ENCODE results near the gene VSNL1. TPM values are rescaled to one million over a fixed set of nuclear protein-coding genes. Genes with fewer than 3 reads are reported as not detected.

VSNL1 gene
- polyA plus RNA-seq, 1 experiment: 0.86 TPM

DNA sequence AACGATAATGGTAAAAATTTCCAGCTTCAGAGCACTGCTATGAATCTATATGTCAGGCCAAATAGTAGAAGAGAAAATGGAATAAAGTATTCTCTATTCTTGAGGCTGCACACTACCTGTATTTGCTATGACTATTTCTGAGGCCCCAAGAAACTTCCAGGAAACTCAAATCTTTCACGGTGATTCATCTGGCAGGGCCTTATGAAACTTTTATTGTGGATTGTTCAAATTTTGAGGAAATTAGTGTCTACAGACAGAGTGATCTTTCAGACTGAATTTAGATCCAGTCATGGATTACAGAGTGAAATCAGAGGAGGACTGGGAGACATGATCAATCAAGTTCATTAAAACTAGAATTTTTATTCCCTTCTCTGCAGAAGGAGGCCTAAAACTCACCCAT, 4.1 kb upstream of the VSNL1 start:
- H3K9me3 ChIP-seq (ENCODE audit: control insufficient read depth, insufficient read depth, low read length): no peaks in the 10 kb centered on the region
- CTCF ChIA-PET: no interaction called here
- no peak overlapping the region for H3K27ac ChIP-seq (ENCODE audit: low read depth, low read length)
- peaks cover 5% of the 10 kb centered on the region for H3K27me3 ChIP-seq (ENCODE audit: control insufficient read depth, insufficient read depth, low read length)
- POLR2A ChIA-PET: no interaction called here
- no peak overlapping the region for H3K4me3 ChIP-seq (ENCODE audit: low read depth, low read length)
- TF ChIP-seq, protein P1, sequence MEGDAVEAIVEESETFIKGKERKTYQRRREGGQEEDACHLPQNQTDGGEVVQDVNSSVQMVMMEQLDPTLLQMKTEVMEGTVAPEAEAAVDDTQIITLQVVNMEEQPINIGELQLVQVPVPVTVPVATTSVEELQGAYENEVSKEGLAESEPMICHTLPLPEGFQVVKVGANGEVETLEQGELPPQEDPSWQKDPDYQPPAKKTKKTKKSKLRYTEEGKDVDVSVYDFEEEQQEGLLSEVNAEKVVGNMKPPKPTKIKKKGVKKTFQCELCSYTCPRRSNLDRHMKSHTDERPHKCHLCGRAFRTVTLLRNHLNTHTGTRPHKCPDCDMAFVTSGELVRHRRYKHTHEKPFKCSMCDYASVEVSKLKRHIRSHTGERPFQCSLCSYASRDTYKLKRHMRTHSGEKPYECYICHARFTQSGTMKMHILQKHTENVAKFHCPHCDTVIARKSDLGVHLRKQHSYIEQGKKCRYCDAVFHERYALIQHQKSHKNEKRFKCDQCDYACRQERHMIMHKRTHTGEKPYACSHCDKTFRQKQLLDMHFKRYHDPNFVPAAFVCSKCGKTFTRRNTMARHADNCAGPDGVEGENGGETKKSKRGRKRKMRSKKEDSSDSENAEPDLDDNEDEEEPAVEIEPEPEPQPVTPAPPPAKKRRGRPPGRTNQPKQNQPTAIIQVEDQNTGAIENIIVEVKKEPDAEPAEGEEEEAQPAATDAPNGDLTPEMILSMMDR (IDR thresholded peaks at IDR 0.05; ENCODE audit: low read depth, low read length): no peak
- DNase-seq (ENCODE audit: low read depth, low spot score): no peak

DNA sequence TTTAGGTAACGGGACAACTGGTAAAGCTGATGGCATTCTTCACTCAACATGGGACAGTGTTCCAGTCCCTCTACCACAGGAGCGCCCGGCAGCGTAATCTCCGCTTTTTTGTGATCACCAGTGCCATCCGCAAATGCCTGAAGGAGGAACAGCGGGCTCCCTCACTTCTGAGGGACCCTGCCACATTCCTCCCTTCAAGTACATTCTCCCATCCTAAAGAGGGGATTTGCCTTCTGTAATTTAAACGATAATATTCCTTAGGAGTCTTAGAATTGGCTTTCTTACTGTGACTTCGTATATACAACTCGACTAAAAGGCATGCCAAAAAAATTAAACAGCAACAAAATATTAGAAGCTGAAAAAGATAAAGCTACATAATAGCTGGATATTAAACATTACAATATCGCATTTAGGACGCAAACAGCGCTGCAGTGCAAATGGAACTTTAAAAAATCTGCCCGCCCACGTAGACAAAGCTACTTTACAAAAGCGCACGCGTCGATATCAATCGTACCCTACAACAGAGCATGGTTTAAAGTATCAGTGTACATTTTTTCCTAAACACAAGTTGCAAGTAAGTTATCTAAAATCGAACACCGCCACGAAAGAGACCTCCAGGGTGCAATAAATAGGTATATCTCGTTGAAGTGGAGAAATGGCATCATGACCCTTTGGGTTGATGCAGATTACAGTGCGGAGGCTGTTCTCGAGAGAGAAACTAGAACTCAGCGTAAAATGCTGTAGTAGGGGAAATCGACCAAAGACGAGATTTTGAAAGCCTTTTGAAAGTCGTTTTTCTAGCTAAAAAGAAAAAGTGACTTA, 2.3 kb upstream of the VSNL1 start:
- POLR2A ChIA-PET: no interaction called here
- no peak overlapping the region for H3K27ac ChIP-seq (ENCODE audit: low read depth, low read length)
- CTCF ChIA-PET: interaction anchor here (1.6 to 3.8 kb wide), 3 partner anchors 108 to 228 kb away, joined by 9 to 30 read pairs (median 11); no protein-coding TSS in a partner anchor

DNA sequence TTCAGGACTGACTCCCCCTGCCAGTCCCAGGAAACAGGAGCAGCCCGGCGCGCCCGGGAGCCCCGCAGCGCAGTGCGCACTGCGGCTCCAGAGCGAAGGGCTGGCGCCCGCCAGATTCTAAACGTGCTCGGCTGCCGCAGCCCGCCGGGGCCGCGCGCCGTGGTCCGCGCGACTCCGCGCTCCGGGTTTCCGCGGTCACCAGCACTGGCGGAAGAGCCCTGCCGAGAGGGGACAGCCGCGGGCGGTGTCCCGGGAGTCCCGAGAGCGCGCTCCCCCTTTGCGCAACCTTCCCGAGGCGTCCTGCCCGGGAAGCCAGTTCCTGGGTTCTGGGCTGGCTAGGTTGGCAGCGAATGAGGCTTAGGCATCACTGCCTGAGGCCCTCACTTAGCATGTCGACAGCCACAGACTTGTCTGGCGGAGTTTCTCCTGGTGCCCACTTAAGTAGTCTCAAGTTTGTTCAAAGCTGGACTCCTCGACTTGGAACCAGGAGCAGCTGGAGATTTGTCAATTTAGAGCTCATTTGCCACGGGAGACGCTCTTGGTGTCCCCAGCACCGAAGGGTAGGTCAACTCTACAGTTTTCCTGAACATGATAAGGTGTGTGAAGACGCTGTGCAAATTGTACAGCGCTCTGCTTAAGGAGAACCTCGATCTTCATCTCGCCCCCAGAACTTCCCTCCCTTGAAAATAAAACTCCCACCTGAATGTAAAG, 1.5 kb upstream of the VSNL1 start:
- POLR2A ChIA-PET: no interaction called here
- H3K27ac ChIP-seq (ENCODE audit: low read depth, low read length): no peak overlapping the region
- TF ChIP-seq, protein P1 (IDR thresholded peaks at IDR 0.05; ENCODE audit: low read depth, low read length): no peak
- no peaks in the 10 kb centered on the region for H3K9me3 ChIP-seq (ENCODE audit: control insufficient read depth, insufficient read depth, low read length)
- DNase-seq (ENCODE audit: low read depth, low spot score): no peak
- H3K4me3 ChIP-seq (ENCODE audit: low read depth, low read length): peak overlapping the region; percentile 65
- peaks cover 17% of the 10 kb centered on the region for H3K27me3 ChIP-seq (ENCODE audit: control insufficient read depth, insufficient read depth, low read length)
- CTCF ChIA-PET: interaction anchor here (1.6 to 3.8 kb wide), 3 partner anchors 107 to 229 kb away, joined by 9 to 30 read pairs (median 11); no protein-coding TSS in a partner anchor

More for the DNA sequence above, 2.3 kb upstream of the VSNL1 start:
- Histone ChIP-seq H3K4me3 (ENCODE audit: low read depth, low read length) (peak overlapping the region; percentile 65), H3K27me3 (ENCODE audit: control insufficient read depth, insufficient read depth, low read length) (peaks cover 17% of the 10 kb centered on the region), H3K9me3 (ENCODE audit: control insufficient read depth, insufficient read depth, low read length) (no peaks in the 10 kb centered on the region)
- DNase-seq (ENCODE audit: low read depth, low spot score): no peak
- TF ChIP-seq, protein P1 (IDR thresholded peaks at IDR 0.05; ENCODE audit: low read depth, low read length): no peak

DNA sequence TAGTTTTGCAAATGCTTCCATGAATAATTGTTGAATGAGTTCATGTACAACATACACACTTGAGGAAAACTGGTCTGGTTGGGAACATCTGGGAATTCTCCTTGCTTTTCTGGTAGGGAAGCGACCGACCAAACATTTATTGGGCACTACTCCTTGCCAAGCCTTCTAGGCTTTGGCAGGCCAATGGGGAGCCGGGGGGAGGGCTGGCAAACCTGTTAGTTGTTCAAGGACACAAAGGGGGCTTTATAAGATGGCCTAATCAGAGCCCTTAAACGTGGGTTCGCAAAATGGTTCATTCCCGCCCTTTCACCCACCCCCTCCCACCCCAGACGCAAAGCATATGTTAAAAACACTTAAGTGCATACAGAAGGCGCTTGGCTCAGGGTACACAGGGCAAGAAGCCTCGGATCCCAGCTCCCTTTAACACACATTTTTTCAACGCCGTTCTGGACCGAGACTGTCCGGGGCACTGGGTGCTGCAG, 844 bp upstream of the VSNL1 start:
- peaks cover 17% of the 10 kb centered on the region for H3K27me3 ChIP-seq (ENCODE audit: control insufficient read depth, insufficient read depth, low read length)
- H3K27ac ChIP-seq (ENCODE audit: low read depth, low read length): no peak overlapping the region
- DNase-seq (ENCODE audit: low read depth, low spot score): no peak
- POLR2A ChIA-PET: interaction anchor here (0.8 kb wide), 1 partner anchor 90 kb away, joined by 3 read pairs; no protein-coding TSS in a partner anchor
- H3K4me3 ChIP-seq (ENCODE audit: low read depth, low read length): peak overlapping the region; percentile 65
- TF ChIP-seq, protein P1 (IDR thresholded peaks at IDR 0.05; ENCODE audit: low read depth, low read length): no peak
- CTCF ChIA-PET: interaction anchor here (0.6 to 3.8 kb wide), 5 partner anchors 14 to 132 kb away, joined by 3 to 30 read pairs (median 4); no protein-coding TSS in a partner anchor
- no peaks in the 10 kb centered on the region for H3K9me3 ChIP-seq (ENCODE audit: control insufficient read depth, insufficient read depth, low read length)

All from AG04450 (cell line).